ENCODE measurements around the gene NXPH1. TPM values are rescaled to one million over a fixed set of nuclear protein-coding genes. Genes with fewer than 3 reads are reported as not detected.

NXPH1 gene
- total RNA-seq, 1 donor from 2014 or later: 0.29 TPM

- no peak for DNase-seq (ENCODE audit: extremely low spot score, unreplicated experiment)
- H3K4me1 Mint-ChIP-seq (ENCODE audit: unreplicated experiment): no peaks in the 10 kb centered on the region
Measured at GRCh38 chr7:8629504-8629903, 196.1 kb downstream of the NXPH1 start.

GRCh38 chr7:8637322-8637721, 203.9 kb downstream of the NXPH1 start:
- Mint-ChIP-seq H3K27ac (no peak overlapping the region), H3K36me3 (no peaks in the 10 kb centered on the region), H3K27me3 (no peaks in the 10 kb centered on the region), H3K9me3 (peaks cover 4% of the 10 kb centered on the region), H3K4me3 (no peak overlapping the region), H3K4me1 (ENCODE audit: unreplicated experiment) (no peaks in the 10 kb centered on the region)
- DNase-seq (ENCODE audit: extremely low spot score, unreplicated experiment): no peak
- TF ChIP-seq CTCF (conservative IDR thresholded peaks at IDR 0.05): no peak

More at GRCh38 chr7:8629504-8629903, 196.1 kb downstream of the NXPH1 start:
- Mint-ChIP-seq H3K9me3 (no peaks in the 10 kb centered on the region), H3K27ac (no peak overlapping the region), H3K4me3 (no peak overlapping the region), H3K36me3 (no peaks in the 10 kb centered on the region), H3K27me3 (no peaks in the 10 kb centered on the region)
- no peak for TF ChIP-seq CTCF (conservative IDR thresholded peaks at IDR 0.05)

GRCh38 chr7:8638076-8638475, 204.7 kb downstream of the NXPH1 start:
- H3K9me3 Mint-ChIP-seq: peaks cover 4% of the 10 kb centered on the region
- no peaks in the 10 kb centered on the region for H3K36me3 Mint-ChIP-seq
- H3K4me3 Mint-ChIP-seq: no peak overlapping the region
- no peaks in the 10 kb centered on the region for H3K4me1 Mint-ChIP-seq (ENCODE audit: unreplicated experiment)
- DNase-seq (ENCODE audit: extremely low spot score, unreplicated experiment): no peak
- TF ChIP-seq CTCF (conservative IDR thresholded peaks at IDR 0.05): no peak
- H3K27me3 Mint-ChIP-seq: no peaks in the 10 kb centered on the region
- H3K27ac Mint-ChIP-seq: no peak overlapping the region

- TF ChIP-seq CTCF (conservative IDR thresholded peaks at IDR 0.05): no peak
Measured at GRCh38 chr7:8639668-8640067, 206.3 kb downstream of the NXPH1 start.

GRCh38 chr7:8640671-8641070, 207.3 kb downstream of the NXPH1 start:
- H3K27ac Mint-ChIP-seq: no peak overlapping the region
- H3K4me1 Mint-ChIP-seq (ENCODE audit: unreplicated experiment): no peaks in the 10 kb centered on the region
- H3K9me3 Mint-ChIP-seq: no peaks in the 10 kb centered on the region

More at GRCh38 chr7:8639668-8640067, 206.3 kb downstream of the NXPH1 start:
- H3K4me3 Mint-ChIP-seq: no peak overlapping the region
- H3K27ac Mint-ChIP-seq: no peak overlapping the region
- peaks cover 3% of the 10 kb centered on the region for H3K9me3 Mint-ChIP-seq
- no peaks in the 10 kb centered on the region for H3K27me3 Mint-ChIP-seq
- H3K36me3 Mint-ChIP-seq: no peaks in the 10 kb centered on the region
- H3K4me1 Mint-ChIP-seq (ENCODE audit: unreplicated experiment): no peaks in the 10 kb centered on the region
- no peak for DNase-seq (ENCODE audit: extremely low spot score, unreplicated experiment)

More at GRCh38 chr7:8640671-8641070, 207.3 kb downstream of the NXPH1 start:
- no peak for TF ChIP-seq CTCF (conservative IDR thresholded peaks at IDR 0.05)
- no peak for DNase-seq (ENCODE audit: extremely low spot score, unreplicated experiment)
- Mint-ChIP-seq H3K27me3 (no peaks in the 10 kb centered on the region), H3K36me3 (no peaks in the 10 kb centered on the region), H3K4me3 (no peak overlapping the region)
